Measurements from ENCODE around the gene MEGF9. TPM values are rescaled to one million over a fixed set of nuclear protein-coding genes. Genes with fewer than 3 reads are reported as not detected.

MEGF9 gene
- total RNA-seq, 3 donors from 2014 or later (not counting 1 experiment from before 2014, with no cell fraction given), result 17.5 to 25.9 (median 22.3) TPM

GRCh38 chr9:120677965-120678364, 36.3 kb downstream of the MEGF9 start:
- H3K27me3 ChIP-seq (ENCODE audit: control insufficient read depth, insufficient read depth, low read length), result no peaks in the 10 kb centered on the region
- no peak overlapping the region for H3K4me3 ChIP-seq (ENCODE audit: low read length)
- H3K27me3 Mint-ChIP-seq (ENCODE audit: low read depth in 2 of 2), result no peaks in the 10 kb centered on the region
- no peak overlapping the region for H3K4me3 Mint-ChIP-seq
- no peaks in the 10 kb centered on the region for H3K9me3 ChIP-seq (ENCODE audit: control insufficient read depth, insufficient read depth, low read length)
- WGBS (ENCODE audit: insufficient coverage), result no CpG with 5 or more reads among the region's 1 CpG
- H3K36me3 Mint-ChIP-seq, result no peaks in the 10 kb centered on the region
- no peaks in the 10 kb centered on the region for H3K9me3 Mint-ChIP-seq
- peaks cover 24 to 40% of the 10 kb centered on the region in 2 donors for H3K4me1 Mint-ChIP-seq
- H3K4me1 ChIP-seq (ENCODE audit: control insufficient read depth, insufficient read depth, low read length), result peaks cover 7% of the 10 kb centered on the region
- ATAC-seq, result no peak
- H3K36me3 ChIP-seq (ENCODE audit: control insufficient read depth, insufficient read depth, low read length), result no peaks in the 10 kb centered on the region
- intact Hi-C loops (cut with micrococcal nuclease), result no loop called here
- no peak overlapping the region for H3K27ac ChIP-seq (ENCODE audit: low read length)
- H3K27ac Mint-ChIP-seq, result no peak overlapping the region
- TF ChIP-seq, protein P1, sequence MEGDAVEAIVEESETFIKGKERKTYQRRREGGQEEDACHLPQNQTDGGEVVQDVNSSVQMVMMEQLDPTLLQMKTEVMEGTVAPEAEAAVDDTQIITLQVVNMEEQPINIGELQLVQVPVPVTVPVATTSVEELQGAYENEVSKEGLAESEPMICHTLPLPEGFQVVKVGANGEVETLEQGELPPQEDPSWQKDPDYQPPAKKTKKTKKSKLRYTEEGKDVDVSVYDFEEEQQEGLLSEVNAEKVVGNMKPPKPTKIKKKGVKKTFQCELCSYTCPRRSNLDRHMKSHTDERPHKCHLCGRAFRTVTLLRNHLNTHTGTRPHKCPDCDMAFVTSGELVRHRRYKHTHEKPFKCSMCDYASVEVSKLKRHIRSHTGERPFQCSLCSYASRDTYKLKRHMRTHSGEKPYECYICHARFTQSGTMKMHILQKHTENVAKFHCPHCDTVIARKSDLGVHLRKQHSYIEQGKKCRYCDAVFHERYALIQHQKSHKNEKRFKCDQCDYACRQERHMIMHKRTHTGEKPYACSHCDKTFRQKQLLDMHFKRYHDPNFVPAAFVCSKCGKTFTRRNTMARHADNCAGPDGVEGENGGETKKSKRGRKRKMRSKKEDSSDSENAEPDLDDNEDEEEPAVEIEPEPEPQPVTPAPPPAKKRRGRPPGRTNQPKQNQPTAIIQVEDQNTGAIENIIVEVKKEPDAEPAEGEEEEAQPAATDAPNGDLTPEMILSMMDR (IDR thresholded peaks at IDR 0.05), result no peak
- DNase-seq, result no peak

- ATAC-seq (peak in 1 of 3 donors; percentile 65), DNase-seq (no peak)
- TF ChIP-seq, protein P1 (IDR thresholded peaks at IDR 0.05), result no peak
- intact Hi-C loops (cut with micrococcal nuclease), result no loop called here
- Histone ChIP-seq H3K4me1 (ENCODE audit: control insufficient read depth, insufficient read depth, low read length) (peaks cover 7% of the 10 kb centered on the region), H3K4me3 (ENCODE audit: low read length) (no peak overlapping the region), H3K36me3 (ENCODE audit: control insufficient read depth, insufficient read depth, low read length) (no peaks in the 10 kb centered on the region), H3K27me3 (ENCODE audit: control insufficient read depth, insufficient read depth, low read length) (no peaks in the 10 kb centered on the region), H3K9me3 (ENCODE audit: control insufficient read depth, insufficient read depth, low read length) (no peaks in the 10 kb centered on the region), H3K27ac (ENCODE audit: low read length) (no peak overlapping the region)
- no peak overlapping the region for H3K4me3 Mint-ChIP-seq
- H3K4me1 Mint-ChIP-seq, result peaks cover 27 to 32% of the 10 kb centered on the region in 2 donors
- H3K27me3 Mint-ChIP-seq (ENCODE audit: low read depth in 2 of 2), result no peaks in the 10 kb centered on the region
- no peaks in the 10 kb centered on the region for H3K9me3 Mint-ChIP-seq
- WGBS (ENCODE audit: insufficient coverage), result 95% methylated on average over 8 of the region's 12 CpGs
- no peaks in the 10 kb centered on the region for H3K36me3 Mint-ChIP-seq
- no peak overlapping the region for H3K27ac Mint-ChIP-seq
These were observed 37.4 kb downstream of the MEGF9 start for GRCh38 chr9:120676767-120677402.

- no peak for DNase-seq
These were observed 45.9 kb downstream of the MEGF9 start for GRCh38 chr9:120668399-120668798.

More at GRCh38 chr9:120668399-120668798, 45.9 kb downstream of the MEGF9 start:
- Mint-ChIP-seq H3K27ac (no peak overlapping the region), H3K27me3 (ENCODE audit: low read depth in 2 of 2) (no peaks in the 10 kb centered on the region), H3K9me3 (no peaks in the 10 kb centered on the region), H3K4me1 (peaks cover 24 to 31% of the 10 kb centered on the region in 2 donors), H3K4me3 (no peak overlapping the region), H3K36me3 (no peaks in the 10 kb centered on the region)
- Histone ChIP-seq H3K4me3 (ENCODE audit: low read length) (no peak overlapping the region), H3K4me1 (ENCODE audit: control insufficient read depth, insufficient read depth, low read length) (no peaks in the 10 kb centered on the region), H3K36me3 (ENCODE audit: control insufficient read depth, insufficient read depth, low read length) (no peaks in the 10 kb centered on the region), H3K9me3 (ENCODE audit: control insufficient read depth, insufficient read depth, low read length) (no peaks in the 10 kb centered on the region), H3K27me3 (ENCODE audit: control insufficient read depth, insufficient read depth, low read length) (no peaks in the 10 kb centered on the region), H3K27ac (ENCODE audit: low read length) (no peak overlapping the region)
- ATAC-seq, result no peak
- TF ChIP-seq, protein P1 (IDR thresholded peaks at IDR 0.05), result no peak
- intact Hi-C loops (cut with micrococcal nuclease), result no loop called here

Data from natural killer cell (primary cell).